Breast epithelium (tissue), 3 donors: ENCODE results near the gene TMEM186.

ENCODE experiments used
- CTCF ChIP-seq, 3 donors: fragments of 450-650 bp; IDR thresholded peaks; one replicate each; pipeline ENCODE4 v1.5.1; 2016 to 2017; ENCODE audit warnings: antibody characterized with exemption in 3 of 3, mild to moderate bottlenecking in 3 of 3, moderate library complexity in 3 of 3
- POLR2A ChIP-seq: fragments of 450-650 bp; IDR thresholded peaks from one replicate; pipeline ENCODE4 v1.6.1; 2016; ENCODE audit warnings: antibody characterized with exemption, mild to moderate bottlenecking, moderate library complexity
- POLR2AphosphoS5 ChIP-seq, 3 donors: sonication (generic); formaldehyde crosslinking; IDR thresholded peaks; one replicate each; pipeline ENCODE4 v1.6.1; 2017; ENCODE audit warnings: antibody characterized with exemption in 3 of 3

- TF ChIP-seq CTCF (IDR thresholded peaks at IDR 0.05) (no peak), POLR2A (no peak), POLR2AphosphoS5 (IDR thresholded peaks at IDR 0.05) (no peak)
Measured at GRCh38 chr16:8807189-8807588, 9.8 kb upstream of the TMEM186 start.
